Fibroblast of lung (primary cell): Measurements from ENCODE around the gene HBP1. TPM values are rescaled to one million over a fixed set of nuclear protein-coding genes. Genes with fewer than 3 reads are reported as not detected.
"Not testable (repeated sequence)": the region's sequence is repeated elsewhere in the genome, so short reads cannot be mapped to it uniquely, and the experiment has no call there.

ENCODE experiments used
- DNase-seq, 2 donors: peaks; one replicate each; pipeline versions ENCODE4 v3.0.0 to v3.0.0-alpha.2; 2010; ENCODE audit warnings: low read depth in 2 of 2
- H2AFZ ChIP-seq: 2 replicates; pipeline ENCODE4 v1.5.1; 2012; ENCODE audit warnings: low read length, control low read depth, inconsistent platforms
- H3K27ac ChIP-seq: 2 replicates; pipeline ENCODE4 v1.5.1; 2011; ENCODE audit warnings: low read length, control low read depth; ENCODE audit not compliant: insufficient read depth
- H3K27me3 ChIP-seq: 2 replicates; pipeline ENCODE4 v1.5.1; 2011; ENCODE audit warnings: mild to moderate bottlenecking, low read length; ENCODE audit not compliant: control insufficient read depth, insufficient read depth
- H3K36me3 ChIP-seq: 2 replicates; pipeline ENCODE4 v1.5.1; 2011; ENCODE audit warnings: low read length; ENCODE audit not compliant: control insufficient read depth, insufficient read depth
- H3K4me1 ChIP-seq: 2 replicates; pipeline ENCODE4 v1.5.1; 2011; ENCODE audit warnings: low read length; ENCODE audit not compliant: control insufficient read depth, insufficient read depth; ENCODE audit errors: extremely low read depth
- H3K4me2 ChIP-seq: 2 replicates; pipeline ENCODE4 v1.5.1; 2011; ENCODE audit warnings: low read length, control low read depth; ENCODE audit not compliant: insufficient read depth; ENCODE audit errors: extremely low read depth
- H3K4me3 ChIP-seq, 4 experiments: fragments of 200-600 bp in 1 of 4; sonication (generic) in 1 of 4; replicated peaks in 1 of 4; 2 replicates each; pipeline ENCODE4 v1.5.1; 2011 to 2016; ENCODE audit warnings: low read length in 4 of 4, low read depth in 3 of 4, mild to moderate bottlenecking in 3 of 4, control low read depth in 2 of 4, inconsistent platforms in 1 of 4, mixed read lengths in 1 of 4; ENCODE audit not compliant: insufficient read depth in 1 of 4; ENCODE audit errors: control extremely low read depth in 1 of 4
- H3K79me2 ChIP-seq: 2 replicates; pipeline ENCODE4 v1.5.1; 2012; ENCODE audit warnings: mild to moderate bottlenecking, low read length, inconsistent platforms; ENCODE audit not compliant: control insufficient read depth, insufficient read depth
- H3K9ac ChIP-seq: 2 replicates; pipeline ENCODE4 v1.5.1; 2011; ENCODE audit warnings: mild to moderate bottlenecking, low read length, control low read depth; ENCODE audit not compliant: insufficient read depth
- H3K9me3 ChIP-seq: 2 replicates; pipeline ENCODE4 v1.5.1; 2012; ENCODE audit warnings: low read depth, low read length; ENCODE audit not compliant: control insufficient read depth, insufficient read depth
- H4K20me1 ChIP-seq: 2 replicates; pipeline ENCODE4 v1.5.1; 2011; ENCODE audit warnings: low read length; ENCODE audit not compliant: control insufficient read depth, insufficient read depth; ENCODE audit errors: extremely low read depth
- CTCF ChIP-seq, 2 donors: IDR thresholded peaks in 1 of 2; conservative IDR thresholded peaks in 1 of 2; 1 replicate in 1 of 2; 2 replicates in 1 of 2; pipeline ENCODE4 v1.5.1; 2011 to 2012; ENCODE audit warnings: low read length in 2 of 2, control low read depth in 1 of 2, inconsistent platforms in 1 of 2, low read depth in 1 of 2, mild to moderate bottlenecking in 1 of 2
- EZH2 ChIP-seq: IDR thresholded peaks from 2 replicates; pipeline ENCODE4 v1.5.1; 2012; ENCODE audit warnings: low read length, control low read depth, mild to moderate bottlenecking; ENCODE audit errors: missing control alignments
- polyA plus RNA-seq, 2 donors: library from polyadenylated mRNA; depleted of rRNA in 1 of 2; stranded (reverse) in 1 of 2; unstranded in 1 of 2; fragments of >200 nt; gene quantifications; 2 replicates each; pipeline ENCODE4 v1.2.1, GENCODE V29; 2011 to 2012; ENCODE audit warnings: missing spikeins in 1 of 2
- total RNA-seq: library from RNA; depleted of rRNA; stranded (reverse); fragments of >200 nt; gene quantifications from 2 replicates; pipeline ENCODE4 v1.2.1, GENCODE V29; 2014

The HBP1 gene
- total and polyA plus RNA-seq, 2 donors (not counting 1 experiment from before 2014, with no cell fraction given) = 72.9 to 122 TPM

- Histone ChIP-seq H3K36me3 (no peaks in the 10 kb centered on the region), H3K4me2 (no peak overlapping the region), H3K27ac (no peak overlapping the region)
Observed at GRCh38 chr7:107138696-107139420, 29.9 kb upstream of the HBP1 start.

DNA sequence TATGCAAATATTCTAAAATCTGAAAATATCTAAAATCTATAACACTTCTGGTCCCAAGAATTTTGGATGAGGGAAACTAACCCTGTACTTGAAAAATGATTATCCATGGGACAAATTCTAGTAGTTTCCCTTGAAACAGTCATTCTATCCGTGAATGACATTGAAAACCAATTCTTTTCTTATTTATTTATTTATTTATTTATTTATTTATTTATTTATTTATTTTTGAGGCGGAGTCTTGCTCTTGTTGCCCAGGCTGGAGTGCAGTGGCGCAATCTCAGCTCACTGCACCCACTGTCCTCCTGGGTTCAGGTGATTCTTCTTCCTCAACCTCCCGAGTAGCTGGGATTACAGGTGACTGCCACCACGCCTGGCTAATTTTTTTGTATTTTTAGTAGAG is 24.9 kb upstream of the HBP1 start:
- H3K4me2 ChIP-seq, H2AFZ ChIP-seq, H3K4me1 ChIP-seq, H3K9me3 ChIP-seq, H3K4me3 ChIP-seq, H3K9ac ChIP-seq, H3K27ac ChIP-seq, H4K20me1 ChIP-seq, H3K27me3 ChIP-seq, DNase-seq, H3K79me2 ChIP-seq, H3K36me3 ChIP-seq: not testable (repeated sequence)

More at GRCh38 chr7:107138696-107139420, 29.9 kb upstream of the HBP1 start:
- H2AFZ ChIP-seq = no peak overlapping the region
- H3K4me1 ChIP-seq = no peaks in the 10 kb centered on the region
- H3K9ac ChIP-seq = no peak overlapping the region
- no peak for TF ChIP-seq CTCF (conservative IDR thresholded peaks at IDR 0.05 in 1 of 2, IDR thresholded peaks at IDR 0.05 in 1 of 2; ENCODE audit: low read depth in 1 of 2, low read length in 2 of 2)
- no peak for TF ChIP-seq EZH2
- no peaks in the 10 kb centered on the region for H3K79me2 ChIP-seq
- no peak overlapping the region for H3K4me3 ChIP-seq
- H4K20me1 ChIP-seq = no peaks in the 10 kb centered on the region
- H3K27me3 ChIP-seq = no peaks in the 10 kb centered on the region
- DNase-seq = peak in 1 of 2 donors; percentile 8
- H3K9me3 ChIP-seq = no peaks in the 10 kb centered on the region

GRCh38 chr7:107145067-107145838 is 23.6 kb upstream of the HBP1 start:
- no peak overlapping the region for H3K4me2 ChIP-seq
- peaks cover 4% of the 10 kb centered on the region for H3K4me1 ChIP-seq
- H3K36me3 ChIP-seq = no peaks in the 10 kb centered on the region
- no peak for TF ChIP-seq EZH2
- TF ChIP-seq CTCF (conservative IDR thresholded peaks at IDR 0.05 in 1 of 2, IDR thresholded peaks at IDR 0.05 in 1 of 2; ENCODE audit: low read depth in 1 of 2, low read length in 2 of 2) = no peak
- no peak overlapping the region for H2AFZ ChIP-seq
- no peak overlapping the region for H3K27ac ChIP-seq
- no peak overlapping the region for H3K4me3 ChIP-seq
- no peak for DNase-seq
- no peaks in the 10 kb centered on the region for H4K20me1 ChIP-seq
- no peaks in the 10 kb centered on the region for H3K9me3 ChIP-seq
- H3K79me2 ChIP-seq = no peaks in the 10 kb centered on the region
- H3K27me3 ChIP-seq = no peaks in the 10 kb centered on the region
- H3K9ac ChIP-seq = no peak overlapping the region
